Stomach (tissue), 9 donors: ENCODE measurements around the gene ATP6V0E2. TPM values are rescaled to one million over a fixed set of nuclear protein-coding genes. Genes with fewer than 3 reads are reported as not detected.

Experiments
- DNase-seq, 2 donors: peaks; one replicate each; pipeline versions ENCODE4 v3.0.0 to v3.0.0-alpha.2; 2013 to 2019
- H3K27ac ChIP-seq, 5 donors: fragments of 200-600 bp in 4 of 5; sonication (generic) in 4 of 5; one replicate each; pipeline ENCODE4 v1.5.1; 2013 to 2019; ENCODE audit warnings: mild to moderate bottlenecking in 1 of 5, moderate library complexity in 1 of 5
- H3K27me3 ChIP-seq, 3 donors: fragments of 200-600 bp; sonication (generic); one replicate each; pipeline ENCODE4 v1.5.1; 2017 to 2019; ENCODE audit warnings: mixed run types in 1 of 3
- H3K36me3 ChIP-seq, 4 donors: fragments of 200-600 bp; sonication (generic); 1 replicate in 3 of 4; 2 replicates in 1 of 4; pipeline ENCODE4 v1.5.1; 2016 to 2019
- H3K4me1 ChIP-seq, 4 donors: fragments of 200-600 bp; sonication (generic); one replicate each; pipeline ENCODE4 v1.5.1; 2016 to 2019
- H3K4me3 ChIP-seq, 4 donors: fragments of 200-600 bp; sonication (generic) in 3 of 4; one replicate each; pipeline ENCODE4 v1.5.1; 2016 to 2019; ENCODE audit warnings: mild to moderate bottlenecking in 1 of 4
- H3K9me3 ChIP-seq, 4 donors: fragments of 200-600 bp; sonication (generic); one replicate each; pipeline ENCODE4 v1.5.1; 2016 to 2019
- EP300 ChIP-seq: sonication (generic); formaldehyde crosslinking; IDR thresholded peaks from one replicate; pipeline ENCODE4 v1.6.1; 2017; ENCODE audit warnings: antibody characterized with exemption
- POLR2A ChIP-seq, 4 donors: fragments of 450-650 bp; IDR thresholded peaks; one replicate each; pipeline ENCODE4 v1.6.1; 2016; ENCODE audit warnings: antibody characterized with exemption in 4 of 4, control low read depth in 2 of 4, mild to moderate bottlenecking in 1 of 4, moderate library complexity in 1 of 4
- POLR2AphosphoS5 ChIP-seq, 3 donors: sonication (generic); formaldehyde crosslinking; IDR thresholded peaks; one replicate each; pipeline ENCODE4 v1.6.1; 2016; ENCODE audit warnings: antibody characterized with exemption in 3 of 3
- WGBS, 5 donors: extraction: QIAGEN DNeasy Blood & Tissue Kit in 3 of 5; methylation state at CpG; one replicate each; pipeline versions ENCODE4 v1.1.5 to v1.1.7; 2013 to 2018; 5-methylcytosine and 5-hydroxymethylcytosine counted together
- intact Hi-C: fragments of 100-400 bp; cut with DNase I; formaldehyde crosslinking; loops from one replicate; pipeline ENCODE4 v1.15.1; 2023; ENCODE audit warnings: low total_unique reads
- polyA plus RNA-seq, 3 donors: library from polyadenylated mRNA; stranded (reverse); fragments of 200-250 nt; gene quantifications; one replicate each; pipeline ENCODE4 v1.2.3, GENCODE V29; 2013
- total RNA-seq, 5 donors: library from RNA; depleted of rRNA; stranded (reverse); fragments of >200 nt; gene quantifications; one replicate each; pipeline versions ENCODE4 v1.1.0 to v1.2.3, GENCODE V29; 2014 to 2016
- TF ChIP-seq, protein P1 (sequence below), 7 experiments: fragments of 450-650 bp in 4 of 7; fragments of 200-600 bp in 3 of 7; sonication (generic) in 3 of 7; IDR thresholded peaks; one replicate each; pipeline ENCODE4 v1.5.1; 2016 to 2019; ENCODE audit warnings: antibody characterized with exemption in 7 of 7, control low read depth in 2 of 7, mild to moderate bottlenecking in 1 of 7
- donor health status: healthy with polysubstance abuse.
- donor health status: Bipolar disorder and iron deficiency.
- donor health status: healthy.

Gene ATP6V0E2
- total and polyA plus RNA-seq, 8 donors, result 5.1 to 83.5 (median 17.1) TPM; not detected in 1

DNA sequence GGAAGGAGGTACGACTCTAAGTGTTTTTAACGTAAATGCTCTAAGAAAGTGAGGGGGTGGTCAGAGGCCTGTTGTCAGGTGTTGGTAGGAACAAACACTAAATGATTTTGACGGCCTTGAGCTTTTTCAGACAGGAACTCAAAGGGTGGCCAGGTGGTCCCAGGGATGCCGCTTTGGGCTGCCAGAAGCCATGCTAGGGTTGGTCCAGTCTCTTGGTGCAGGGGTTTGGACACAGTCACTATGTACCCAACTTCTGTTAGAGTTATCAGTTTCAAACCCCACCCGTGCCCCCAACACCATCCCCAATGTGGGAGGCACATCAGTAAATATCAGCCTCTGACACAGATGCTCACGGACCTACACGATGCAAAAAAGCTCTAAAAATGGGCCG is 9.3 kb downstream of the ATP6V0E2 start:
- no peak overlapping the region for H3K27ac ChIP-seq
- intact Hi-C loops, result no loop called here
- 47 to 63% (median 58%) methylated on average over 8 of the region's 8 CpGs for WGBS, 5 donors

DNA sequence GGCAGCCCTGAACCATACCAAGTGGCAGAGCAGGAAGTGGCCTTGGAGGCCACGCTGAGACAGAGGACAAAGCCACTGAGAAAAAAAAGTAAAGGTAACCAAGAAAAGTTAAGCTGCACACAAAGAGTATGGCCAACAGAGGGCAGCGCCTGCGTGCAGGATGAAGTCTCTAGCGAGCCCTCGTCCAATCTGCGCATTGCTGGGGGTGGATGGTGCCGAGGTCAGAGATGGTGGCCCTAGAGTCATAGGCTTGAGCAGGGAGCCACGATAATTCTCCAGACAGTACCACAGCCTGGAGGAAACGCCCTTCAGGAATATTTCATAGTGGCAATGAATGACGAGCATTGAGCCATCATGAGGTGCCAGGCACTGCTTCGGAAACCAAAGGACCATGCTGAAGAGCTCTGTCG is 9.7 kb downstream of the ATP6V0E2 start:
- 20 to 31% (median 29%) methylated on average over 12 of the region's 12 CpGs for WGBS, 5 donors
- H3K27ac ChIP-seq, result peak overlapping the region in 2 of 5 donors; percentile 32 to 38
- peak; percentile 71 to 81 for DNase-seq
- intact Hi-C loops, result no loop called here
- H3K4me3 ChIP-seq, result no peak overlapping the region
- H3K36me3 ChIP-seq, result peaks cover 0 to 20% (median 12%) of the 10 kb centered on the region in 4 donors
- H3K4me1 ChIP-seq, result peaks cover 11 to 29% (median 27%) of the 10 kb centered on the region in 4 donors
- TF ChIP-seq EP300 (no peak), POLR2A (IDR thresholded peaks at IDR 0.05) (no peak)
- TF ChIP-seq, protein P1, sequence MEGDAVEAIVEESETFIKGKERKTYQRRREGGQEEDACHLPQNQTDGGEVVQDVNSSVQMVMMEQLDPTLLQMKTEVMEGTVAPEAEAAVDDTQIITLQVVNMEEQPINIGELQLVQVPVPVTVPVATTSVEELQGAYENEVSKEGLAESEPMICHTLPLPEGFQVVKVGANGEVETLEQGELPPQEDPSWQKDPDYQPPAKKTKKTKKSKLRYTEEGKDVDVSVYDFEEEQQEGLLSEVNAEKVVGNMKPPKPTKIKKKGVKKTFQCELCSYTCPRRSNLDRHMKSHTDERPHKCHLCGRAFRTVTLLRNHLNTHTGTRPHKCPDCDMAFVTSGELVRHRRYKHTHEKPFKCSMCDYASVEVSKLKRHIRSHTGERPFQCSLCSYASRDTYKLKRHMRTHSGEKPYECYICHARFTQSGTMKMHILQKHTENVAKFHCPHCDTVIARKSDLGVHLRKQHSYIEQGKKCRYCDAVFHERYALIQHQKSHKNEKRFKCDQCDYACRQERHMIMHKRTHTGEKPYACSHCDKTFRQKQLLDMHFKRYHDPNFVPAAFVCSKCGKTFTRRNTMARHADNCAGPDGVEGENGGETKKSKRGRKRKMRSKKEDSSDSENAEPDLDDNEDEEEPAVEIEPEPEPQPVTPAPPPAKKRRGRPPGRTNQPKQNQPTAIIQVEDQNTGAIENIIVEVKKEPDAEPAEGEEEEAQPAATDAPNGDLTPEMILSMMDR (IDR thresholded peaks at IDR 0.05), result peak in 4 of 7 experiments; percentile 45 to 63 (median 58)
- H3K27me3 ChIP-seq, result no peaks in the 10 kb centered on the region
- H3K9me3 ChIP-seq, result no peaks in the 10 kb centered on the region

More for the DNA sequence above, 9.3 kb downstream of the ATP6V0E2 start:
- TF ChIP-seq POLR2AphosphoS5 (IDR thresholded peaks at IDR 0.05) (no peak), EP300 (no peak), POLR2A (IDR thresholded peaks at IDR 0.05) (no peak)
- TF ChIP-seq, protein P1 (IDR thresholded peaks at IDR 0.05), result no peak
- H3K4me1 ChIP-seq, result peaks cover 11 to 29% (median 27%) of the 10 kb centered on the region in 4 donors
- no peak for DNase-seq
- H3K27me3 ChIP-seq, result no peaks in the 10 kb centered on the region
- H3K36me3 ChIP-seq, result peaks cover 0 to 24% (median 12%) of the 10 kb centered on the region in 4 donors
- no peak overlapping the region for H3K4me3 ChIP-seq
- no peaks in the 10 kb centered on the region for H3K9me3 ChIP-seq

DNA sequence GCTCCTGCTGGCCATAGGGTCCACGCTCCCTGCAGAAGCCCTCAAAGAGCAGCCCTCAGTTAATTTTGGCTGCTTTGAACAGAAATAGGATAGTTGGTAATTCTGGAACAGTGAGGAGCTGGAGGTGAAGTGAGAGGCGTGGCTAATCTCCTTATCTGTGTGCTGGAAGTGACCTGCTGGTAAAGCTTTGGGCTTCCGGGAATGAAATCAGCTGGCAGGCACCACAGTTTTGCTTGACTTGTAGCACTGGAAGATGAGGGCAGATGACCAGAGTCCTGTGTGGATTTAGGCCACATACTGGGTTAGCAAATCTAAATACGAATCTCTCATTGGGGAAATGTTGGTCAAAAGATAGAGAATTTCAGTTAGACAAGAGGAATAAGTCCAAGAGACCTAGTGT is 10.2 kb downstream of the ATP6V0E2 start:
- Histone ChIP-seq H3K27ac (peak overlapping the region in 2 of 5 donors; percentile 32 to 38), H3K27me3 (no peaks in the 10 kb centered on the region), H3K4me1 (peaks cover 11 to 29% (median 27%) of the 10 kb centered on the region in 4 donors), H3K4me3 (no peak overlapping the region), H3K36me3 (peaks cover 0 to 16% (median 11%) of the 10 kb centered on the region in 4 donors), H3K9me3 (no peaks in the 10 kb centered on the region)
- TF ChIP-seq EP300 (no peak), POLR2A (IDR thresholded peaks at IDR 0.05) (no peak), POLR2AphosphoS5 (IDR thresholded peaks at IDR 0.05) (peak in 1 of 3 donors; percentile 42)
- TF ChIP-seq, protein P1 (IDR thresholded peaks at IDR 0.05), result no peak
- peak; percentile 47 to 71 for DNase-seq
- 31 to 57% (median 44%) methylated on average over 4 of the region's 4 CpGs for WGBS, 5 donors
- intact Hi-C loops, result no loop called here

DNA sequence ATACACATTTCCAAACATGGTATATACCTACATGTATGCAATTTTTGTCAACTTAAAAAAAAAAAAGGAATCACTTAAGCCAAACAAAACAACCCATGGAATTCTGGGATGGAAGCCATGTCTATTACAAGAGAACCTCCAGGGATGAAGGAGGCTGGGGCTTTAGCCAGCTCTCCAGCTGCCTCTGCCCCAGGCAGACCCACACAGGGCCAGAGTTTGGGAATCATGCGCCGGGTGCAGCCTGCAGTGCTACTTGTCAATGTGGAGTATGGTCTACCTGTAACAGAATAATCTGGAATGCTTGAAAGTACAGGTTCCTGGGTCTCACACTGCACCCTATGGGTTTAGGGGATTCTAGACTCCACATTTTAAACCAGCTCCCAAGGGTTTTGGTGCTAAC is 10.8 kb downstream of the ATP6V0E2 start:
- H3K4me1 ChIP-seq, result peaks cover 11 to 29% (median 27%) of the 10 kb centered on the region in 4 donors
- H3K4me3 ChIP-seq, result no peak overlapping the region
- DNase-seq, result peak in 1 of 2 donors; percentile 39
- H3K9me3 ChIP-seq, result no peaks in the 10 kb centered on the region
- H3K27me3 ChIP-seq, result no peaks in the 10 kb centered on the region
- WGBS, 5 donors, result 58 to 78% (median 73%) methylated on average over 2 of the region's 2 CpGs
- TF ChIP-seq POLR2AphosphoS5 (IDR thresholded peaks at IDR 0.05) (no peak), EP300 (no peak)
- TF ChIP-seq, protein P1 (IDR thresholded peaks at IDR 0.05), result no peak
- intact Hi-C loops, result no loop called here
- H3K36me3 ChIP-seq, result peaks cover 0 to 11% (median 5%) of the 10 kb centered on the region in 4 donors
- peak overlapping the region in 1 of 5 donors; percentile 38 for H3K27ac ChIP-seq
